T-helper 1 cell (primary cell): Measurements from ENCODE around the gene ST6GALNAC1.

Experiments used
- DNase-seq, 5 donors: peaks; one replicate each; pipeline ENCODE4 v3.0.0-alpha.2; 2012 to 2020

ST6GALNAC1 gene

GRCh38 chr17:76675648-76676047 lies 32.1 kb upstream of the ST6GALNAC1 start:
- DNase-seq = no peak

- DNase-seq = no peak
Observed at GRCh38 chr17:76674600-76674999, 31.0 kb upstream of the ST6GALNAC1 start.

GRCh38 chr17:76673729-76674128 lies 30.2 kb upstream of the ST6GALNAC1 start:
- no peak for DNase-seq

DNA sequence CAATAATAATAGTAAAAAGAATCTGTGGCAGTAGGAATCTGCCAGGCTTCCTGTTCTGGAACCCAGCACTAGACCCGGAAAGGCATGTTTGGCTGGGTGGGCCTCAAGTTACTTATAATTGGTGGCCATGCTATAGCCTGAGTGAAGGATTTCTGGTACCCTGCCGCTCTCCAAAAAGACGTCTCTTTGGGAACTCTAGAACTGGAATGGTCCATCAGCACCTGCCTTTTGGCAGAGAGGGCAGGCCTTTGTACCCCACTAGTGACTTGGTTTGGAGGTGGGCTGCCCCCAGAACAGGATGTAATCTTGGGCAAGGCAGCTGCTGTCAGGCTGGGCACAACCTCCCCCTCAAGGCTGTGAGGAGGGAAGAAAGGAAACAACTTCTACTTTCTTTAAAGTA lies 29.3 kb upstream of the ST6GALNAC1 start:
- DNase-seq = no peak

GRCh38 chr17:76672270-76672851 lies 28.8 kb upstream of the ST6GALNAC1 start:
- DNase-seq = no peak

DNA sequence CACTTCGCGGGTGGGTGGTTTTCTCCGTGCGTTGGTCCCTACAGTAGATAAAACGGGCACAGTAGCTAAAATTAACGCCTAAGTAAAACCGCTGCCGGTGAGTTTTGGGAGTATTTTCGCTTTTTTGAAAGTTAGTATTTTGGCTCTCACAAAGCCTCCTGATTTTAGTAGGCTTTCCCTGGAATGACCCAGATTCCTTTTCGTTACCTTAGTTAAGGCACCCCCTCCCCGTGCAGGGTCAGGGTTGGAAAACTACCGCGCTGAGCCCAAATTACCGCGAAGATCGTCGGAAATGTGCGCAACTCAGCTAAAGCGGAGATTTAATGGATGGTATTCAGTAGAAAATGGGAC lies 28.3 kb upstream of the ST6GALNAC1 start:
- DNase-seq = no peak

- DNase-seq = peak; percentile 97 to 100 (median 98)
Observed at GRCh38 chr17:76671123-76671911, 27.8 kb upstream of the ST6GALNAC1 start.

DNA sequence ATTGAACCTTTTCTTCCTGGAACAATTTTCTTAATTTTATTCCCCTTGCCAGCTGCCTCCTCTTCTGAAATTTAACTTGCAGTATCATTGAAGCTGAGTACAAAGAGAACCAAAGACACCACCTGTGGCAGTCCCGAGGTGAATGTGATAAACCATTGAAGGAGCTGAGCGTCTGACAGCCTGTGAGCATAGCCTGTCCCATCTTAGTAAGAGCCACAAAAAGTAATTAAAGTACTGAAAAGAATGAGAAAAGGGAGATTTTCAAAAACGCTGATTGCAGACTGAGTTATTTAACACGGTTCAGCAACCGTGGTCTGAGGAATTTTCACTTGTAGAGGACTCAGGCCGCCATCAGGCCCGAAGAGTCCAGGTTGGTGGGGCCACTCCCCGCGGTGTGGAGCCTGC lies 27.2 kb upstream of the ST6GALNAC1 start:
- DNase-seq = no peak

DNA sequence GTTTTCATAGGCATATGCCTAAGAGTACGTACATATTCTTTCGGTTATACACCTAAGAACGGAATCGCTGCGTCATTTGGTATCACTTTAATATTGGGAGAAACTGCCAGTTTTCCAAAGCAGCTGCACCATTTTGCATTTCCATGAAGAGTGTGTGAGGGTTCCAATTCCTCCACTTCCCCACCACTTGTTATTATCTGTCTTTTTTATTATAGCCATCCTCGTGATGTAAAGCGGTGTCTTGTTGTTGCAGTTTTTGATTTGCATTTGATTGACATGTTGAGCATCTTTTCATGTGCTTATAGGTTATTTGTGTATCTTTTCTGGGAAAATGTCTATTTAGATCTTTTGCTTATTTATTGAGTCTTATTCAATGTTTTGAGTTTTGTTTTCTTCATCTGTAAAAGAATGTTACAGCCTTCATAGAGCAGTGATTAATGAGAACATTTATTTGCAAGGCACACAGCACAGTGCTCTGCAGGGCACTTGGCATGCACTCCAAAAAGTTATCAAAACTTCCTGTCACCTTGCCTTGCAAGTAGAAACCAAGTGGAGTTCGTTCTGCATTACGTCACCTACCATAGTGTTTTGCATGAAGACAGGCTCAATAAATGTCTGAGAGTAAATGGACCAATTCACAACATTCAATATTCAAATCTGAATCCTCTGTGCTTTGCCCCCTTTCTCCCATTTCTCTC lies 26.6 kb upstream of the ST6GALNAC1 start:
- DNase-seq = peak in 1 of 5 donors; percentile 23

DNA sequence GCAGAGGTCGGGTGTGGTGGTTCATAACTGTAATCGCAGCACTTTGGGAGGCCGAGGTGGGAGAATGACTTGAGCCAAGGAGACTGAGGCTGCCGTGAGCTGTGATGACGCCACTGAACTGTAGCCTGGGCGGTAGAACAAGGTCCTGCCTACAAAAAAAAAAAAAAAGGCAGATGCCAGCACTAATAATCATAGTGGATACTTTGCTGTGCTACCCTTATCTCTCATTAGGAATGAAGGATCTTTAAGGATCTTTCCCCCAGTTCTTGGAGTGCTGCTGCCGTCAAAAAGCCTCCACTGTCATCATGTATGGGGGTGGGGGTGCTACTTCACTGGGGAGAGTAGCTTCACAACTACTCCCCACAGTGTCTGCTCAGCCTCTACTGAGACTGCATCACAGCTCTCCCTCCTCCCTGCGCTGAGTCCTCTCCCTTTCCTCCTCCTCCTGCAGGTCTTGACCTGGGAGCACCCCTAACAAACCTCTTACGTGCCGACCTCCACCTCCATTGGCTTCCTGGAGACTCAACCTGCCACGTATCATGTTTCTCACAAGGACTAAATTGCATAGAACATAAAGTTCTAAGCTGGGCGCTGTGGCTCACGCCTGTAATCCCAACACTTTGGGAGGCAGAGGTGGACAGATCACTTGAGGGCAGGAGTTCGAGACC lies 24.4 kb upstream of the ST6GALNAC1 start:
- DNase-seq = no peak

DNA sequence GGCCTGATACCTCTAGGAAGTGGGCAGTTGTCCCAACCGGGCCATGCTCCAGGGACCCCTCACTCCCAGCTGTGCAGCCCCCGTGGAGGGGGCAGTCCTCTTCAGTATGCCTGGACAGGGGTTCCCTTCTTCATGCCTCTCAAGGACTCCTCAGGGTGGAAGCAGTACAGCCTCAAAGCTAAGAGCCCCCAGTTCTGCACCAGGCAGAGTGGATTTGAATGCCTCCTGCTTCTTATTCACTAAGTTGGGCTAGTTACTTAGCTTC lies 23.9 kb upstream of the ST6GALNAC1 start:
- no peak for DNase-seq

DNA sequence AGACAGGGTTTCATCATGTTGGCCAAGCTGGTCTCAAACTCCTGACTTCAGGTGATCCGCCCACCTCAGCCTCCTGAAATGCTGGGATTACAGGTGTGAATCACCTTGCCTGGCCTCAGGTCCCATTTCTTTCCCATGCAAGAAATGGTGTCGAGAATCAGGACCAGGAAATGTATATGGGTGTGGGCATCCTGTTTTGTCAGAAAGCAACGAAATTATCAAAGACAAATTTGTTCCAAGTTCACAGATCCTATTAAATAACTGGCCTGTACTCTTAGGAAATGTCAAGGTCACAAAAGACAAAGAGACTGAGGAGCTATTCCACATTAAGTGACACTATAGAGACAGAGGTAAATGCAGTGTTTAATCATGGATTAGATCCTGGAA lies 17.1 kb upstream of the ST6GALNAC1 start:
- no peak for DNase-seq

DNA sequence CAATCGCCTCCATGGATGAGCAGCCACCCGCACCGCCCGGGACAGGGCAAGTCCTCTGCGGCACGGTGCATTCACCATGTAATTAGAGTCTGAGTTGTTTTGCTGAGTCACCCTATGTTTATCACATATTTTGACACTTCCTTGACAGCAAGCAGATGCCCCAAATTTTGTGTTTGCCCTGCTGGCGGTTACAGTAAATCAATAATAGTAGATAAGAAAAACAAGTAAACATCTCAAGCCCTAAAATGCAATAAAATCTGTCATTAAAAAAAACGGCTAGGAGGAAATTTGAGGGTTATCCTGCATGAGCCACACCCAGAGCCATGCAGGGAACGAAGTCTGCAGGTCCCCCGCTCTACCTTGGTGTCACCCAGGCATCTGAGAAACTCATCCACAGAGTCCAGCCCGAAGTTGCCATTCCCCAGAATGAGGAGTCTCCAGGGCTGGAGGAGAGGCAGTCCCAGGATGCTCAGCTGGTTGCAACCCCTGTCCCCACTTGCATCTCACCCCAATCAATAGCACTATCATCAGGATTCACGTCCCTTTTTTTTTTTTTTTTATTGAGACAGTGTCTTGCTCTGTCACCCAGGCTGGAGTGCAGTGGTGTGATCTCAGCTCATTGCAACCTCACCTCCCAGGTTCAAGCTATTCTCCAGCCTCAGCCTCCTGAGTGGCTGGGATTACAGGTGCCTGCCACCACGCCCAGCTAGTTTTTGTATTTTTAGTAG lies 16.5 kb upstream of the ST6GALNAC1 start:
- DNase-seq = peak in 1 of 5 donors; percentile 57

GRCh38 chr17:76658242-76658662 lies 14.7 kb upstream of the ST6GALNAC1 start:
- peak in 1 of 5 donors; percentile 30 for DNase-seq

DNA sequence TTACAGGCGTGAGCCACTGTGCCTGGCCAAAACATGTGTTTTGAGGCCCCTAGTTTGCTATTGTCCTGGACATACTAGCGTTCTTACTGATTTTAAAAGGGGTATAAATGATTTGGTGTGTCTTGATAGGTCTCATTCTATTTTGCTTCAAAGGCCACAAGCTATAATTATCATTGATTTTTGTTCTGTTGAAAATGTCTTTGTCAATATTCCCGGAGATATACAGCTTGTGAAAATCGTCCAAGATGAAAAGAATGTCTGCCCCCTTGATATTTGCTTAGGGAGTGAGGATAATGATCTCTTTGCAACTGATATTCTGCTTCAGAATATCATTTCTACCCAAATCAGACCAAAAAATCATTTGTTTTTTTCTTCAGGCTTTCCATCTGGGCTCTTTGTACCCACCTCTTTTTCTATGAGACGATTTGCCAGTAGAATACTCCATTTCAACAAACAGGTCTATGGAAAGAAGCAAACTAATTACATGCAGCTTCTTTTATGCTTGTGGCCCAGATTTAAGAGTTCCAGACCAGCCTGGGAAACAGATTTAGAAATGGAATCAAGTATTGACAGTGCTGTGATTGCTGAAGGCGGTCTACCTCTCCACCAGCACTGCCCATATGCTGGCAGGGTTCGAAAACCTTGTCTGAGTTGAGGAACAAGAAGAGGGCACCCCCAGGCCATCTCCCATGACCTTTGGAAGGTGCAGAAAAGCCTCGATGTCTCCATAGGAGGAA lies 14.1 kb upstream of the ST6GALNAC1 start:
- DNase-seq = no peak

DNA sequence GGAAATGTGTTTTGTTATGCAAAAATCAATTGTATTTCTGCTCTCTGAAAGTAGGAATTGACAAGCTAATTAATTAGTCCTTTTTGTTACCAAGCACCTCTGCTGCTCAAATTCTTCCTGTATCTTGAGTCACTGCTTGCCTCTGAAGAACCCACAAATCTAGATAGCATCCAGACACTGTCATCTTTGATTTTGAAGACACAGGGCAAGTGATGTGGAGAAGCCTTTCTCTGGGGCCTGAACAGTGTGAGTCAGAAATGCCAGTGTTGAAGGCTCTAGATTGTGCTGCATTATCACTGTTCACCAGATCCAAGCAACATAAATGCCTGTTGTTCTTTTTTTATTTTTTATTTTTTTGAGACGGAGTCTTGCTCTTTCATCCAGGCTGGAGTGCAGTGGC lies 10.9 kb upstream of the ST6GALNAC1 start:
- no peak for DNase-seq

DNA sequence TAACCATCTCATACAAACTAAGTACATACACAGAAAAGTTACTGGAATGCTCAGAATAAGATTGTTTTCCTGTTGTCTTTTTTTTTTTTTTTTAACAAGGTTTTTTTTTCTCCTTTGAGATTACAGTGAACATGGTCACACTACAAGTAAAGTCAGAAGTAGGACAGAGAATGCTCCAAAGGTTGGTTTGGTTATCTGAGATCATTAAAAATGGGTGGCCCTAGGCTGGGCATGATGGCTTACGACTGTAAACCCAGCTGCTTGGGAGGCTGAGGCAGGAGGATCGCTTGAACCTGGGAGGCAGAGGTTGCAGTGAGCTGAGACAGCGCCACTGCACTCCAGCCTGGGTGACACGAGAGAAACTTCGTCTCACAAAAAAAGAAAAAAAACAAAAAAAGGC lies 6.9 kb upstream of the ST6GALNAC1 start:
- no peak for DNase-seq

GRCh38 chr17:76646712-76647111 lies 3.2 kb upstream of the ST6GALNAC1 start:
- no peak for DNase-seq

- no peak for DNase-seq
Observed at GRCh38 chr17:76645481-76645880, 1.9 kb upstream of the ST6GALNAC1 start.

- DNase-seq = no peak
Observed at GRCh38 chr17:76644995-76645394, 1.4 kb upstream of the ST6GALNAC1 start.

DNA sequence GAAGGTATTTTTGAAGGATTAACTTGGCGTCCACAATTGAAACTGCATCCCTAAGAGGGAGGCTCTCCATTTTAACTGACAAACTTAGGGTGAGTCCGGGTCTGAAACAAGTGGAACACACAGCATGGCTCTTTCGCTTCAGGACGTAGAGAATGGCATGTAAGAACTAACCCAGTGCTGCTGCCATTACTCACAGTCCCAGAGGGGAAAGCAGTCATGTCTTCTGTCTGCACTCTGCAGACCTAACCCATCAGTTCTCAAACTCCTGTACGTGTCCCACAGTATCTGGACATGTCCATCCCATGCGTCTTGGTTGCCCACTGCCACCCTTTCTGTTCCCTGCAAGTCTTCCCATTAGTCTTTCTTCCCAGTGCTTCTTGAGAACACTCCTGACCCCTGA lies 563 bp downstream of the ST6GALNAC1 start:
- no peak for DNase-seq

DNA sequence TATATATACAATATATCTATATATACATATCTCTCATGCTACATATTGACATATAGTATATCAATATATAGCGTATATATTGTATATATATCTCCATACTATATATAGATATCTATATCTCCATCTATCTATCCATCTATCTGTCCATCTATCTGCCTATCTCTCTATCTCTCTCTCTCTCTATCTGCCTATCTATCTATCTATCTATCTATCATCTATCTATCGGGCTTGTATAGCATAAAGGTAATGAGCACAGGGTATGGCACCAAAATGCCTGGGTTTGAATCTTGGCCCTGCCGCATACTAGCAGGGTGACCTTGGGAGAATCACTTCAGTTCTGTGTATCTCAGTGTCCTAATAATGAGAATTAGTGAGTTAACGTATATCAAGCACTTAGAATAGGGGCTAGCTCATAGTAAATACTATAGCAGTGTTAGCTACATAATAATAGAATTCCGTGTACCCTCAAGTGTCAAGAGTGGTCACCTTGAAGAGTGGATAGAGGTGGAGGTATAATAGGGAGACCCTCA lies 1.5 kb downstream of the ST6GALNAC1 start:
- DNase-seq = no peak
